Muscle of arm (tissue), 14 donors: ENCODE measurements around the gene ACP2. TPM values are rescaled to one million over a fixed set of nuclear protein-coding genes. Genes with fewer than 3 reads are reported as not detected.

Experiments
- DNase-seq: peaks from one replicate; pipeline ENCODE4 v3.0.0-alpha.2; 2013
- long read RNA-seq, 11 donors: transcript quantifications; one replicate each; lab custom pipeline, GENCODE V29; 2026
- polyA plus RNA-seq, 12 donors: library from polyadenylated mRNA; unstranded; fragments of 120-200 nt; gene quantifications; one replicate each; pipeline ENCODE4 v1.2.1, GENCODE V29; 2013; ENCODE audit not compliant: insufficient read length in 12 of 12

ACP2 gene
- 10 to 100 TPM in 11 of 12 donors, not detected in 1; 15.6 to 35.4 (median 23.4) TPM for polyA plus RNA-seq
- long read RNA-seq, donor 1, transcript ACP2-201 (11 exons, 2,203 nt) = major isoform, 9 of 114 reads
- long read RNA-seq, donor 1, partial matches to known transcripts = 99 of 114 reads
- long read RNA-seq, donor 1, other reads (novel, unspliced or antisense) = 6 of 114 reads
- long read RNA-seq, donor 2, transcript ACP2-201 (11 exons, 2,203 nt) = major isoform, 12 of 13 reads
- long read RNA-seq, donor 2, partial matches to known transcripts = 0 of 13 reads
- long read RNA-seq, donor 2, other reads (novel, unspliced or antisense) = 0 of 13 reads
- long read RNA-seq, donor 3, partial matches to known transcripts = 0 of 3 reads
- long read RNA-seq, donor 3, other reads (novel, unspliced or antisense) = 0 of 3 reads
- long read RNA-seq, donor 4, partial matches to known transcripts = 0 of 2 reads
- long read RNA-seq, donor 4, other reads (novel, unspliced or antisense) = 0 of 2 reads
- long read RNA-seq, donor 5 = 0 reads
- long read RNA-seq, donor 6, partial matches to known transcripts = 0 of 5 reads
- long read RNA-seq, donor 6, other reads (novel, unspliced or antisense) = 0 of 5 reads
- long read RNA-seq, donor 7, partial matches to known transcripts = 0 of 2 reads
- long read RNA-seq, donor 7, other reads (novel, unspliced or antisense) = 0 of 2 reads
- long read RNA-seq, donor 8, partial matches to known transcripts = 0 of 3 reads
- long read RNA-seq, donor 8, other reads (novel, unspliced or antisense) = 0 of 3 reads
- long read RNA-seq, donor 9, partial matches to known transcripts = 0 of 1 reads
- long read RNA-seq, donor 9, other reads (novel, unspliced or antisense) = 0 of 1 reads
- long read RNA-seq, donor 10, partial matches to known transcripts = 0 of 4 reads
- long read RNA-seq, donor 10, other reads (novel, unspliced or antisense) = 0 of 4 reads
- long read RNA-seq, donor 11, partial matches to known transcripts = 0 of 6 reads
- long read RNA-seq, donor 11, other reads (novel, unspliced or antisense) = 0 of 6 reads

DNA sequence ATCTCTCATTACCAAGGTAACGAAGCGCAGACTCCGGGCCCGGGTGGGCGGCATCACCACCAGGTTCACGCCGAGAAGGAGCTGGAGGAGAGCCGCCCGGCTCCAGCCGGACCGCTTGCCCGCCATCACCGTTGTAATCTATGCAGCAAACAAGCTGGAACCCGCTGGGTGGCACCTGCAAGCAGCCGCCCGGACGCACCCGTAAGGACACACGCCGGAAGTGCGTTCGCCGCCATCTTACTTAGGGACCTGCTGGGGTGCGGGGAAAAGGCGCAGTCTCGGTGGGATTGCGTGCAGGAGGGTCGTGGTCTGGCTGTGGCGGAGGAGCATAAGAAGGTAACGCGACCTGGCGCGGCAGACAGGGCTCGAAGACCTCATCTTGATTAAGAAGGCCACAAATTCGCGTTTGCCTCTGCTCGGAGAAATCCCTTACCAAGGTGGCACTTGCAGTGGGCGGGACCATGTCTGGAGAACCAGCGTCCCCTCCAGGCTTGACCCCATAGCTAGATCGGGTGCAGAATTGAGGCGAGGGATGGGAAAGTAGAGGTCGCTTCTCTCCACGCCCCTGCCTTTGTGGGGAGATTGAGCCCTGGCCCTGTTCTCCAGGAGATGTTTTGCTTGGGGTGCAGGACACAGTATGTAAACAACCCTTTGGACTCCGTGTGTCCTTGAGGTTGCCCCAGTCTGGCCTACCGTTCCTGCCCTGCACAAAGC, at the start of gene ACP2:
Gene ACP2 (minus strand): TSS at position 151 of the 714 bp plus-strand sequence. CDS start 25 bp downstream, at position 126.
- DNase-seq = peak; percentile 92

DNA sequence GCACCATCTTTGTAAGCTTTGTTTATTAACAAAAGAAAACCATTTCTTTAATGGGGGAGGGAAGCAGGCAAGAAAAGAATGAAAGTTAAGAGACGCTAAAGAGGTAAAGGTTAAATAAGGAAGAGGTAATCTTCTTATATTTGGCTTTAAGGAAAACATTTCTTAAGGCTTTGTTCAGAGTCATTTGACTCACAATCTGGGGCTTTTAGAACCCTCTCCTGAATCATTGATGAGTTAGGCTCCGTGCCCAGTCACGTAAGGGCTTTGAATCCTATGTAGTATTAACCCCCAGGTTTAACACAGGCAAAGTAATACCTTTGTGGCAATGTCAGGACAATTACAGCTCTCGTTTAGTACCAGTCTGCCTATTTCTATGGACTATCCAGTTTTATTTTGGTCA, 47.4 kb upstream of the ACP2 start:
- DNase-seq = no peak

GRCh38 chr11:47295385-47295784, 46.8 kb upstream of the ACP2 start:
- no peak for DNase-seq

DNA sequence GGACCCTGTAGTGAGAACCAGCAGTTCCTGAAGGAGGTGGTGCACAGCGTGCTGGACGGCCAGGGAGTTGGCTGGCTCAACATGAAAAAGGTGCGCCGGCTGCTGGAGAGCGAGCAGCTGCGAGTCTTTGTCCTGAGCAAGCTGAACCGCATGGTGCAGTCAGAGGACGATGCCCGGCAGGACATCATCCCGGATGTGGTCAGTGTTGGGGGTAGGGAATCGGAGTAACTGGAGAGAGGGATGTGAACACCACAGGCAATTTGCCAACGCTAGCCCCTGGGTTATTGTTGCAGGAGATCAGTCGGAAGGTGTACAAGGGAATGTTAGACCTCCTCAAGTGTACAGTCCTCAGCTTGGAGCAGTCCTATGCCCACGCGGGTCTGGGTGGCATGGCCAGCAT, 41.2 kb upstream of the ACP2 start:
- no peak for DNase-seq

DNA sequence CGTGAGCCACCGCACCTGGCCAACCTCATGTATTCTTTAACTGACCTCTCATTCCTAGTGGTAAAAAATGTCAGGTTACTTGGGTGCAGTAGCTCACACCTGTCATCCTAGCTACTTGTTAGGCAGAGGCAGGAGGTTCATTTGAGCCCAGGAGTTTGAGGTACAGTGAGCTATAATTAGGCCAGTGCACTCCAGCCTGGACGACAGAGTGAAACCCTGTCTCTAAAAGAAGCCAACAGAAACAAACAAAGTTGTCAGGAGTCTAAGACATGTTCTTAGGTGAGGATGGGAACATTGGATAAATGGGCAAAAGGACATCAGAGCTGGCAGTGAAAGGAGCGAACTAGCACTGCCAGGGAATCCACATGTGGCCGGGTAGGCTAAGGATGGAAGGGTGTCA, 39.5 kb upstream of the ACP2 start:
- DNase-seq = no peak

DNA sequence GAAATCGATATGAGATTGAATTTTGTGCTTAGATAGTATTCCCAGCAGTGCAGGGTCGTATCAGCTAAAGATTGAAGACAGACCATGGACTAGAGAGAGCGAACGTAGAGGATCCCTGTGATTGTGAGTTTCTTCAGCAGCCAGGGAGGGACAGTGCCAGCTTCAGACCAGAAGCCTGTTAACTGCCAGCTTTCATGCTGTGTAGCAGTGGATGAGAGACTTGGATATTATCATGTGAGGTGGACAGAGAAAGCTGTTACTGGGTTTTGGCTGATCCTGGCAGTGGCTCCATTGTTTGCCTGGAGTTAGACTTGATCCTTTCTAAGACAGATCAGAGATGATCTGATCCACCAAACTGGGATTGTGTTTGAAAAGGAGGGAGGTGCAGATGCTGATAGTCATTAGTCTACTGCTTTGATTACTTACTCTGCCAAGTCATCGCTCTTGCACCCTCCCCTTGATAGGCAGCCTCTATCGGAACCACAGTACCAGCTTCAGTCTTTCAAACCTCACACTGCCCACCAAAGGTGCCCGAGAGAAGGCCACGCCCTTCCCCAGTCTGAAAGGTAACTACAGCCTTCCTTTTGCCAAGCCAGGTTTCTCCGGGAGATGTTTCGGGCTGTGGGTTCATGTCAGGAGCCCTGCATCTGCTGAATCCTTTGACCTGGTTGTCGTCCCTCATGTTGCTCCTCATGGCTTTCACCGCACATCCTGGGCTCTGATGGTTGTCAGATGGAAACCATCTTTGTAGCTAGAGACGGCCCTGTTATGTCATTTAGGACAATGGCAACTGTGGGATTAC, 37.6 kb upstream of the ACP2 start:
- DNase-seq = no peak

GRCh38 chr11:47284151-47284550, 35.5 kb upstream of the ACP2 start:
- no peak for DNase-seq

DNA sequence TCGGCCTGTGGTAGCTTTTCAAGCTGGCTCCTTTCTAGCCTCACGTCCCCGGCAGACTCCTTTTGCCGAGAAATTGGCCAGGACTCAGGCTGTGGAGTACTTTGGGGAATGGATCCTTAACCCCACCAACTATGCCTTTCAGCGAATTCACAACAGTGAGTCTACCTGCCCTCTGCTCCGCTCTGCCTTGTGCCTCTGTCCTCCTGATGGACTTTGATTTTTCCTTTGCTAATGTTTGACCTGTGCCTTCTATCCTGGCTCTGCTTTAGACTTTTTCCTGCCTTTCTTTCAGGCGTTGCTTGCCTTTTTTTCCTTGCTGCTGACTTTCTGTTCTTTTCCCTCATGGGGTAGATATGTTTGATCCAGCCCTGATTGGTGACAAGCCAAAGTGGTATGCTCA, 33.8 kb upstream of the ACP2 start:
- no peak for DNase-seq

DNA sequence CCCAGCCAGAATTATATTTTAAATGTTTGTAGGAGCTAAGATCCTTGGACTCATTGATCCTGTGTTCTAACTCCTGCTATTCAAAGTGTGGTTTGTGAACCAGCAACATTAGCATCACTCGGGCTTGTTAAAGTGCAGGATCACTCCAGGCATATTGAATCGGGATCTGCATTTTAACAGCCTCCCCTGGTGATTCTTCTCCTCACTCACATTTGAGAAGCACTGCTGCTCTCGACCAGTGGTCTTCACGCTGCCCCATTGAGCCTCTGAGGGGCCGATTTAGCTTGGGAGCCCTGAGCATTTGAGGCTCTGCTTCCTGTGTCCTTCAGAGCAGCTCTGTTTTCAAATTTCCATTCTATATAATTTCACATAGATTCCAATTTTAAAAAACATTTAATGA, 32.2 kb upstream of the ACP2 start:
- no peak for DNase-seq

DNA sequence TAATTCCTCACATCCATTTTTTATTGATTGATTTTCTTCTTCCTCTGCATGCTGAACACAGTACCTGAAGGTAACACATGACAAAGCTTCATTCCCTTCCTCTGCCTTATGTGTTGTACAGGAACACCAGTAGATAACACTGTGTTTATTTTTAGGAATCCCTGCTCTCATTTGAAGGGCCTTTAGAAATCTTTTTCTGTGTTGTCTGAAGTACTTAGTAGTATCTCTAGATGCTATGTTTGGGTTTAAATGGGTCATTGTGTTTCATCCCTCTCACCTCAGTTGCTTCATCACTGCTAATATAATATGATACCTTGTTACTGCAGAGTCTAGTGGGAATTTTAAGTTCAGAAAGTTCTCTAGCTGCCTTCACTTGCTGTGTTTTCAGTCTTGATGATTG, 31.5 kb upstream of the ACP2 start:
- no peak for DNase-seq

DNA sequence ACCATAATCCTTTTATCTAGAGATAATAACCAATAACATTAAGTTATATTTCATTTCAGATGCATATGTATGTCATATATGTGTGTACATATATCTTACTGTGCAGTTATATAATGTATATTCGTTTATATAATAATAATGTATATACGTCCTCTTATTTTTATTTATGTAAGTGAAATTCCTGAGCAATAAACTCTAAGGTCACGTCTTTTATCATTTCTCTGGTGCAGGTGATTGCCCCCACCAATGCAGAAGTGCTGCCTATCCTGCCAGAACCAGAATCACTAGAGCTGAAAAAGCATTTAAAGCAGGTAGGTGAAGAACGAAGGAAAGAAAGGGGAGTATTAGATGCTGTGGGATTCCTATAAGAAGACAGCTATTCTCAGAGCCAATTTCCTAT, 30.2 kb upstream of the ACP2 start:
- DNase-seq = no peak

DNA sequence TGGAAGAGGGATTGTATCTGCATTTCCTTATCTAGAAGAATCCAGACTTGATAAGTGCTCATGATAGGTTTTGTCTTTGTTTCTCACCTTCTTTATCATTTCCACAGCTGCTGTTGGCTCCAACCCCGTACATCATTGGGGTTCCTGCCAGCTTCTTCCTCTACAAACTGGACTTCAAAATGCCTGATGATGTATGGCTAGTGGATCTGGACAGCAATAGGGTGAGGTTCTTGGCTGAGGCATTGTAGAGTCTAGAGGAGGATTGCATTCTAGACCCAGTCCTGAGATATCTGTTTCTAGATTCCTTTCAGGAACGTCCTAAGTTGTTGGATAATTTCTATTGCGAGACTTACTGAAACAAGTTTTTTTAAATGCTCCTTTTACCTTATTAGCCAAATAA, 29.4 kb upstream of the ACP2 start:
- DNase-seq = no peak

- DNase-seq = no peak
Measured at GRCh38 chr11:47276923-47277322, 28.3 kb upstream of the ACP2 start.

DNA sequence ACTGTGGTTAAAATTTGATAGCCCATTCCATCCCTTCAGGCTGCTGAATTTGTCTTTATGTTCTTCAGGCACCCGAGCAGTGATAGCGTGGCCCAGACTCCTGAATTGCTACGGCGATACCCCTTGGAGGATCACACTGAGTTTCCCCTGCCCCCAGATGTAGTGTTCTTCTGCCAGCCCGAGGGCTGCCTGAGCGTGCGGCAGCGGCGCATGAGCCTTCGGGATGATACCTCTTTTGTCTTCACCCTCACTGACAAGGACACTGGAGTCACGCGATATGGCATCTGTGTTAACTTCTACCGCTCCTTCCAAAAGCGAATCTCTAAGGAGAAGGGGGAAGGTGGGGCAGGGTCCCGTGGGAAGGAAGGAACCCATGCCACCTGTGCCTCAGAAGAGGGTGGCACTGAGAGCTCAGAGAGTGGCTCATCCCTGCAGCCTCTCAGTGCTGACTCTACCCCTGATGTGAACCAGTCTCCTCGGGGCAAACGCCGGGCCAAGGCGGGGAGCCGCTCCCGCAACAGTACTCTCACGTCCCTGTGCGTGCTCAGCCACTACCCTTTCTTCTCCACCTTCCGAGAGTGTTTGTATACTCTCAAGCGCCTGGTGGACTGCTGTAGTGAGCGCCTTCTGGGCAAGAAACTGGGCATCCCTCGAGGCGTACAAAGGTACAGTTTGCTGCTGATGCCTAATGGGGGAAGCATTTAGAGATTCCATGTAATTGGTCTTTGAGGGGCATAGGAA, 26.1 kb upstream of the ACP2 start:
- no peak for DNase-seq

DNA sequence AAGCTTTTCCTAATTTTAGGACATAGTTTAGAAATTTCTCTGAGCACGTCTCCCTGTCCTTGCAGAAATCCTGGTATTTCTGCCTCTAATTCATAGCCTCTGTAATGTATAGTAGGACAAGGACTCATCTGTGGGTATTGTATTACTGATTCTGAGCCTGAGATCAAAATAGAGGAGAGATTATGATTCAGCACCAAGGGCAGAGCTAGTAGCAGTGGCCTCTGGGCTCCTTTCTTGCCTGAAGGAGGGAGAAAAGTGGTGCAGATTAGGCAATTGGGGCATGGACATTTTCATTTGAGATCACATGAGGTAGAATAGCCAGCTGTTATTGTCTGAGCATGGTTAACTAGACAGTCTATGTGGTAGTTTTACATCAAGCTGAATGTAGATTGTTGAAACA, 24.1 kb upstream of the ACP2 start:
- no peak for DNase-seq

- DNase-seq = no peak
Measured at GRCh38 chr11:47271961-47272661, 23.5 kb upstream of the ACP2 start.

DNA sequence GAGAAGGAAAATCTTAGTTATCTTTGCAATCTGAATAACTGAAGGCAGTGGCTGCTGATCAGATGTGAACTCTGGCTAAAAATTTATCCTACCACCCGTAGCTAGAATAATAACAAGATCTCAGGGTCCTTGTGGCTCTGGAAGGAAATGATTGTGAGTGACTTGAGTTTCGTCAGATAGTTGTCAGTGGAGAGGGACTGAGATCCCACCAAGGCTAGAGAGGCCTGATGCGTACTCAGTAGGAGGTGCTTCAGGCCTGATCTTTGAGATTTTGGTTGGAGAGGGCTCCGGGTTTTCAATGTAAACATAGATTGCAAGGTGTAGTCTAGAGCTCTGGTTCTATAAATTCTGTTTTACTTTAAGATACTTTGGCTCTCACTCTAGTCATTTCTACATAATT, 22.7 kb upstream of the ACP2 start:
- no peak for DNase-seq

DNA sequence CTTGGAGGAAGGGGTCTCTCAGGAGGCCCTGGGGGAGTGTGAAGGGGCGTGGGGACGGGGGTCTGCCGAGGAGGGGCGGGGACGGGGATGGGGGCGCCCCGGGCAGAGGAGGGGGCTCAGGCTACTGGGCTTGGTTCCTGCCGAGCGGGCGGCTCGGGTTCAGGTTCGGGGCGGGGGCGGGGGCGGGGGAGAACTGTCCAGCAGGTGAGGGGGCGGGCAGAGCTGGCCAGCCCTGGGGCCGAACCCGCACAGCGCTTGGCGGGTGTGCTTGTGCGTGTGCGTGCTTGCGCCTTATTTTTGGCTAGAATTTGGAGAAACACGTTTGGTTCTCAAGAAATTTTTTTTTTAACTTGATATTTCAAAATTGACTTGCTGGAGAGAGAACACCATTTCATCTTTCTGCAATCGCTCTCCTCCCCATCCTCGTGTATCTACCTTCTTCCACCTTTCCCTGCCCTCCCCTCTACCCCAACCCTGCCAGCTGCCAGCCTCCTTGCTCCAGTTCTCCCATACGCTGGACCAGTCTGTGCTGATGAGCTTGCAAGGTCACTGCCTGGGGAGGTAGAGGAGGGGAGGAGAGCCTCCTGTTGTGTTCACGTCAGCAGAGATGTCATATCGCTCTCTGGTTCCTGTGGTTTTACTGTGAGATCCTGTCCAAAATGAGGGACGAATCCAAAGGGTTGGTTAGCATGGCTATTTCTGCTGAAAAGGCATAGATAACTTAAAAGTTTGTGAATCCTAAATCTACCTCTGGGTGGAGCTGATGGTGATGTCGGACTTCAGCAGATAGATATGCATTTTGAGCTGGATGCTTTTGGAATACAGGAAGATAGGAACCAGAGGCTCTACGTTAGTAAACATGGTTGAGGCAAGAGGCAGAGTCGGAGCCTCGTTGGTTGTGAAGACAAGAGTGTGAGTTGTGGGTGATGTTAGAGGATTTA, 22.0 kb upstream of the ACP2 start:
- peak; percentile 35 for DNase-seq
